NCI-H2196 treated with DMSO at 0.1 percent for 48 hours (cell line): ENCODE measurements around the gene POTEF.
"Not testable (repeated sequence)": the region's sequence is repeated elsewhere in the genome, so short reads cannot be mapped to it uniquely, and the experiment has no call there.

Experiments
- DNase-seq: peaks from one replicate; lab custom pipeline; 2025; ENCODE audit not compliant: unreplicated experiment; lab: John Stamatoyannopoulos, UW

Gene POTEF

DNA sequence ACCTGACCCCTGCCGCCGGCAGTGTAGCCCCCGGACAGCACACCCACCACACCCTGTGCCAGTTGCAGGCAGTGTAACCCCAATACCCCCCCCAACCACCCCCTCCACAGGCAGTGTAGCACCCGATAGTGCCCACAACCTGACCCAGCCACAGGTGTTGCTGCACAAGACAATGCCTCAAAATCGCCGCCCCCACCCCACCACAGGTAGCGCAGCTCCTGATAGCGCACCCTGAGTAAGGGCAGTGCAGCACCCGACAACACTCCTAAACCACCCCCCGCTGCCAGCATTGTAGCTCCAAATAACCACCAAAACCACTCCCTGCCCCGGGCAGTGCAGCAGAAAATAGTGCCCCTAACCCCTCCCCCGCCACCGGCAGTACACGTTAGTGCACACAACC is 558 bp downstream of the POTEF start:
- DNase-seq = not testable (repeated sequence)

DNA sequence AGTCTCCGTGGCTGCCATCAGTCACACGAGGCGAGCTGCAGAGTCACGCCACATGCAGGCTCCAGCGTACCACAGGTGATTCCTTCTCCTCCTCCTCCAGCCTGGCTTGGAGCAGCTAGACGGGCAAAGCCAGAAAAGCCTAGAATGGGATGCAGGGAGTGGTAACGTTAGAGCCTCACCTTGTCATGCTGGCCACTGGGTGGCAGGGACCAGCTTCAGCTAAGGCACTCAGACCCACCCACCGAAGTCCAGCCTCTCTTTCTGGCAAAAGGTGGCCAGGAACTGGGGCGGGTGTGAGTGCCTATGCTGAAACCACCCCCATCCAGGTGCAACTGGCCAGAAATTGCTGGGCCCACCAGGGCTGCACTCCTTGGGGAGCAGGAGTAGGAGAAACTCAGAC is 1.3 kb downstream of the POTEF start:
- not testable (repeated sequence) for DNase-seq

DNA sequence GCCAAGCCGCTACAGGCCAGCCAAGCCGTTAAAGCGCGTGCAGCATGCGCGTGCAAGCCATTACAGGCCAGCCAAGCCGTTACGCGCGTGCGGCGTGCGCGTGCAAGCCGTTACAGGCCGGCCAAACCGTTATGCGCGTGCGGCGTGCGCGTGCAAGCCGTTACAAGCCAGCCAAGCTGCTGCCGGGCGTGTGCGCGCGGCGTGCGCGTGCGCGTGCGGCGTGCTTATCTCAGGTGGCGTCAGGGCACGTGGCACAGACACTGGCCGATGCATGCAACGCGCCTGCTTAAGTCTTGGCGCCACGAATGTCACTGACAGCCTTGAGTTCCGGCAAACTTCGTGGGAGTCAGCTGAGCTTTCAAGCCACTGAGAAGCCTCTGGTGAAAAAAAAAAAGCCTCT is 8.1 kb downstream of the POTEF start:
- not testable (repeated sequence) for DNase-seq

- DNase-seq = not testable (repeated sequence)
These were observed 26.2 kb downstream of the POTEF start for GRCh38 chr2:130102597-130103363.

GRCh38 chr2:130062645-130063044 is 66.4 kb downstream of the POTEF start:
- not testable (repeated sequence) for DNase-seq

- DNase-seq = not testable (repeated sequence)
These were observed 69.0 kb downstream of the POTEF start for GRCh38 chr2:130059982-130060381.

GRCh38 chr2:130056336-130056735 is 72.7 kb downstream of the POTEF start:
- DNase-seq = not testable (repeated sequence)

GRCh38 chr2:130053217-130053911 is 75.7 kb downstream of the POTEF start:
- DNase-seq = not testable (repeated sequence)

- DNase-seq = not testable (repeated sequence)
These were observed 76.6 kb downstream of the POTEF start for GRCh38 chr2:130052376-130052775.

DNA sequence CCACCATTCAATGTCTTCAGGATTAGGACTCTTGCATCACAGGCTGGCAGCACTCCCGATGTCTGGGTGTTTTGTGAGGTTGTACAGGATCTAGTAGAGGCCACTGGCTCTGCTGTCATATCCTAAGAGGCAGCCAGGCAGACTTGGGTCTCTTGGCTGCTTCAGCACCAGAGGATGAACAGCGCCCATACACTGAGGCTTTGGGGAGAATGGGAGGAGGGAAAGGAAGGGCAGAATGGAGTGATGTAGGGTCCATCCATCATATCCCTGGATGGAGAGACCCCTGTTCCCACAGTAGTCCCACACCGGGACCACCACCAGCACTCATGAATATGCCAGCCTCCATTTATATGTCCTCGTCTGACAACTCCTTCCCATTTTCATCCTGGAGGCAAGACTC is 80.6 kb downstream of the POTEF start:
- DNase-seq = not testable (repeated sequence)

- not testable (repeated sequence) for DNase-seq
These were observed 90.8 kb downstream of the POTEF start for GRCh38 chr2:130038265-130038603.

GRCh38 chr2:130025931-130026330 is 103.1 kb downstream of the POTEF start:
- DNase-seq = not testable (repeated sequence)
